Neural cell (in vitro differentiated cells): ENCODE data around the gene MCTS1. TPM values are rescaled to one million over a fixed set of nuclear protein-coding genes. Genes with fewer than 3 reads are reported as not detected.

Source experiments
- H2AFZ ChIP-seq: fragments of 200-600, 300-800 bp; sonication (generic), shearing (Covaris generic); 2 replicates; pipeline ENCODE4 v1.6.0; 2014; ENCODE audit warnings: low read depth, mild to moderate bottlenecking, antibody characterized with exemption, low read length, moderate library complexity
- H3F3A ChIP-seq: fragments of 200-600 bp; shearing (Covaris generic); 2 replicates; pipeline ENCODE4 v1.6.1; 2016; ENCODE audit warnings: mild to moderate bottlenecking, moderate library complexity, mixed read lengths, antibody characterized with exemption, low read length; ENCODE audit not compliant: insufficient read depth, poor library complexity, severe bottlenecking
- H3K27ac ChIP-seq: fragments of 200-600, 300-800 bp; sonication (generic), shearing (Covaris generic); 2 replicates; pipeline ENCODE4 v1.5.1; 2014; ENCODE audit warnings: mild to moderate bottlenecking, low read length, moderate library complexity
- H3K27me3 ChIP-seq: fragments of 300-800, 200-600 bp; sonication (generic), shearing (Covaris generic); 2 replicates; pipeline ENCODE4 v1.6.0; 2014; ENCODE audit warnings: mild to moderate bottlenecking, low read depth, low read length, moderate library complexity; ENCODE audit not compliant: insufficient read depth
- H3K36me3 ChIP-seq: fragments of 300-800, 200-600 bp; sonication (generic), shearing (Covaris generic); 2 replicates; pipeline ENCODE4 v1.5.1; 2014; ENCODE audit warnings: mild to moderate bottlenecking, antibody characterized with exemption, low read length, moderate library complexity; ENCODE audit not compliant: insufficient read depth
- H3K4me2 ChIP-seq: fragments of 300-800, 200-600 bp; sonication (generic), shearing (Covaris generic); 2 replicates; pipeline ENCODE4 v1.6.0; 2014; ENCODE audit warnings: mild to moderate bottlenecking, low read length
- H3K4me3 ChIP-seq: fragments of 300-800, 200-600 bp; sonication (generic), shearing (Covaris generic); 2 replicates; pipeline ENCODE4 v1.5.1; 2014; ENCODE audit warnings: mild to moderate bottlenecking, low read length, moderate library complexity
- H3K79me2 ChIP-seq: fragments of 200-600 bp; shearing (Covaris generic); replicated peaks from 2 replicates; pipeline ENCODE4 v1.6.0; 2014; ENCODE audit warnings: mild to moderate bottlenecking, low read length, moderate library complexity; ENCODE audit not compliant: insufficient read depth
- H3K9ac ChIP-seq: fragments of 300-800, 200-600 bp; sonication (generic), shearing (Covaris generic); 2 replicates; pipeline ENCODE4 v1.6.1; 2016; ENCODE audit warnings: mild to moderate bottlenecking, low read length, mixed read lengths
- H3K9me2 ChIP-seq: fragments of 200-600 bp; shearing (Covaris generic); 2 replicates; pipeline ENCODE4 v1.6.1; 2016; ENCODE audit warnings: mild to moderate bottlenecking, low read length, mixed read lengths; ENCODE audit not compliant: insufficient read depth
- H3K9me3 ChIP-seq: fragments of 200-600, 300-800 bp; sonication (generic), shearing (Covaris generic); 2 replicates; pipeline ENCODE4 v1.6.1; 2016; ENCODE audit warnings: mild to moderate bottlenecking, mixed run types, low read length, moderate library complexity, mixed read lengths
- H4K20me1 ChIP-seq: fragments of 200-600 bp; shearing (Covaris generic); 2 replicates; pipeline ENCODE4 v1.6.1; 2016; ENCODE audit warnings: mild to moderate bottlenecking, mixed run types; ENCODE audit not compliant: insufficient read depth
- CTCF ChIP-seq: fragments of 450-650 bp; IDR thresholded peaks from 2 replicates; pipeline ENCODE4 v1.5.1; 2014; ENCODE audit warnings: antibody characterized with exemption, mild to moderate bottlenecking, moderate library complexity; ENCODE audit not compliant: poor library complexity, severe bottlenecking
- EP300 ChIP-seq: fragments of 450-650 bp; conservative IDR thresholded peaks from 2 replicates; pipeline ENCODE4 v1.6.1; 2014; ENCODE audit warnings: antibody characterized with exemption, mild to moderate bottlenecking, moderate library complexity; ENCODE audit not compliant: poor library complexity, severe bottlenecking
- EZH2 ChIP-seq: fragments of 200-600, 300-800 bp; shearing (Covaris generic), sonication (generic); IDR thresholded peaks from 2 replicates; pipeline ENCODE4 v1.6.1; 2014; ENCODE audit warnings: antibody characterized with exemption, low read length, borderline replicate concordance, mild to moderate bottlenecking; ENCODE audit not compliant: insufficient read depth, poor library complexity, severe bottlenecking
- MXI1 ChIP-seq: fragments of 450-650 bp; conservative IDR thresholded peaks from 2 replicates; pipeline ENCODE4 v1.6.1; 2014; ENCODE audit warnings: antibody characterized with exemption, mild to moderate bottlenecking; ENCODE audit not compliant: poor library complexity, severe bottlenecking
- POLR2AphosphoS5 ChIP-seq: IDR thresholded peaks from 2 replicates; pipeline ENCODE4 v1.6.1; 2012
- RAD21 ChIP-seq: fragments of 450-650 bp; conservative IDR thresholded peaks from 2 replicates; pipeline ENCODE4 v1.6.1; 2014; ENCODE audit warnings: antibody characterized with exemption, mild to moderate bottlenecking, moderate library complexity
- SMC3 ChIP-seq: fragments of 450-650 bp; conservative IDR thresholded peaks from 2 replicates; pipeline ENCODE4 v1.6.1; 2014; ENCODE audit warnings: antibody characterized with exemption, mild to moderate bottlenecking, moderate library complexity; ENCODE audit not compliant: poor library complexity
- TAF1 ChIP-seq: IDR thresholded peaks from 2 replicates; pipeline ENCODE4 v1.6.1; 2012; ENCODE audit warnings: low read depth
- polyA plus RNA-seq: library from polyadenylated mRNA; depleted of rRNA; stranded (reverse); fragments of >200 nt; gene quantifications from 2 replicates; pipeline ENCODE4 v1.2.3, GENCODE V29; 2014
- TF ChIP-seq, protein P1 (sequence below): IDR thresholded peaks from 2 replicates; pipeline ENCODE4 v1.6.1; 2012; ENCODE audit warnings: borderline replicate concordance

Gene MCTS1
- polyA plus RNA-seq, 1 donor from 2014 or later = 190 TPM

- Histone ChIP-seq H3K9ac (no peak overlapping the region), H4K20me1 (no peaks in the 10 kb centered on the region), H3F3A (no peaks in the 10 kb centered on the region), H3K27ac (no peak overlapping the region), H3K4me3 (no peak overlapping the region), H3K9me2 (no peaks in the 10 kb centered on the region), H2AFZ (no peak overlapping the region), H3K79me2 (no peaks in the 10 kb centered on the region), H3K9me3 (no peaks in the 10 kb centered on the region), H3K27me3 (no peaks in the 10 kb centered on the region), H3K36me3 (no peaks in the 10 kb centered on the region), H3K4me2 (no peak overlapping the region)
- TF ChIP-seq SMC3 (no peak), MXI1 (no peak), EZH2 (no peak), EP300 (no peak), RAD21 (no peak), TAF1 (no peak), CTCF (no peak), POLR2AphosphoS5 (no peak)
- TF ChIP-seq, protein P1, sequence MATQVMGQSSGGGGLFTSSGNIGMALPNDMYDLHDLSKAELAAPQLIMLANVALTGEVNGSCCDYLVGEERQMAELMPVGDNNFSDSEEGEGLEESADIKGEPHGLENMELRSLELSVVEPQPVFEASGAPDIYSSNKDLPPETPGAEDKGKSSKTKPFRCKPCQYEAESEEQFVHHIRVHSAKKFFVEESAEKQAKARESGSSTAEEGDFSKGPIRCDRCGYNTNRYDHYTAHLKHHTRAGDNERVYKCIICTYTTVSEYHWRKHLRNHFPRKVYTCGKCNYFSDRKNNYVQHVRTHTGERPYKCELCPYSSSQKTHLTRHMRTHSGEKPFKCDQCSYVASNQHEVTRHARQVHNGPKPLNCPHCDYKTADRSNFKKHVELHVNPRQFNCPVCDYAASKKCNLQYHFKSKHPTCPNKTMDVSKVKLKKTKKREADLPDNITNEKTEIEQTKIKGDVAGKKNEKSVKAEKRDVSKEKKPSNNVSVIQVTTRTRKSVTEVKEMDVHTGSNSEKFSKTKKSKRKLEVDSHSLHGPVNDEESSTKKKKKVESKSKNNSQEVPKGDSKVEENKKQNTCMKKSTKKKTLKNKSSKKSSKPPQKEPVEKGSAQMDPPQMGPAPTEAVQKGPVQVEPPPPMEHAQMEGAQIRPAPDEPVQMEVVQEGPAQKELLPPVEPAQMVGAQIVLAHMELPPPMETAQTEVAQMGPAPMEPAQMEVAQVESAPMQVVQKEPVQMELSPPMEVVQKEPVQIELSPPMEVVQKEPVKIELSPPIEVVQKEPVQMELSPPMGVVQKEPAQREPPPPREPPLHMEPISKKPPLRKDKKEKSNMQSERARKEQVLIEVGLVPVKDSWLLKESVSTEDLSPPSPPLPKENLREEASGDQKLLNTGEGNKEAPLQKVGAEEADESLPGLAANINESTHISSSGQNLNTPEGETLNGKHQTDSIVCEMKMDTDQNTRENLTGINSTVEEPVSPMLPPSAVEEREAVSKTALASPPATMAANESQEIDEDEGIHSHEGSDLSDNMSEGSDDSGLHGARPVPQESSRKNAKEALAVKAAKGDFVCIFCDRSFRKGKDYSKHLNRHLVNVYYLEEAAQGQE = no peak
These were observed 28.4 kb upstream of the MCTS1 start for GRCh38 chrX:120575379-120576114.

GRCh38 chrX:120585702-120586101, 18.2 kb upstream of the MCTS1 start:
- no peak overlapping the region for H3K27ac ChIP-seq

More at GRCh38 chrX:120585702-120586101, 18.2 kb upstream of the MCTS1 start:
- Histone ChIP-seq H3K9me3 (no peaks in the 10 kb centered on the region), H4K20me1 (no peaks in the 10 kb centered on the region), H3K4me3 (no peak overlapping the region), H3K27me3 (no peaks in the 10 kb centered on the region), H3K9me2 (no peaks in the 10 kb centered on the region), H3K4me2 (no peak overlapping the region), H2AFZ (no peak overlapping the region), H3F3A (no peaks in the 10 kb centered on the region), H3K9ac (no peak overlapping the region), H3K79me2 (no peaks in the 10 kb centered on the region), H3K36me3 (no peaks in the 10 kb centered on the region)
- no peak for TF ChIP-seq TAF1
- TF ChIP-seq, protein P1 = no peak
- TF ChIP-seq MXI1 = no peak
